GM19239 (cell line): ENCODE results near the gene ZNF773.
"Not testable (repeated sequence)": the region's sequence is repeated elsewhere in the genome, so short reads cannot be mapped to it uniquely, and the experiment has no call there.

Experiments used
- DNase-seq: peaks from one replicate; pipeline ENCODE4 v3.0.0; 2011; ENCODE audit warnings: low spot score; ENCODE audit not compliant: insufficient read length
- FAIRE-seq: peaks from 2 replicates; lab custom pipeline; 2011; peaks lifted over from hg19 to GRCh38; lab: Jason Lieb, UNC

Gene ZNF773

GRCh38 chr19:57499680-57500395 lies at the start of gene ZNF773:
ZNF773 (plus strand) TSS chr19:57499938; CDS start chr19:57500081, 143 bp downstream.
- FAIRE-seq = peak; percentile 93

GRCh38 chr19:57452307-57452706 lies 47.4 kb upstream of the ZNF773 start:
- DNase-seq (no peak), FAIRE-seq (no peak)

More at GRCh38 chr19:57499680-57500395, at the start of gene ZNF773:
- peak; percentile 87 for DNase-seq

- FAIRE-seq (peak; percentile 21), DNase-seq (no peak)
Observed at GRCh38 chr19:57465680-57466381, 33.9 kb upstream of the ZNF773 start.

GRCh38 chr19:57466489-57466888 lies 33.2 kb upstream of the ZNF773 start:
- DNase-seq (no peak), FAIRE-seq (no peak)

GRCh38 chr19:57473646-57474045 lies 26.1 kb upstream of the ZNF773 start:
- DNase-seq = no peak
- no peak for FAIRE-seq

GRCh38 chr19:57477191-57478008 lies 22.3 kb upstream of the ZNF773 start, which contains the start of gene ZNF772:
ZNF772 (minus strand) TSS chr19:57477566; CDS start chr19:57477309, 257 bp downstream.
- peak; percentile 82 for DNase-seq
- peak; percentile 99 for FAIRE-seq

GRCh38 chr19:57487477-57488298 lies 12.1 kb upstream of the ZNF773 start, which contains the start of gene ZNF419:
ZNF419 (plus strand) TSS chr19:57487750; CDS start chr19:57487951, 201 bp downstream.
- FAIRE-seq = peak; percentile 93
- peak; percentile 94 for DNase-seq

- peak; percentile 64 for FAIRE-seq
- DNase-seq = not testable (repeated sequence)
Observed at GRCh38 chr19:57488299-57488644, 11.5 kb upstream of the ZNF773 start.

GRCh38 chr19:57499332-57499679 lies 432 bp upstream of the ZNF773 start:
- FAIRE-seq = not testable (repeated sequence)

GRCh38 chr19:57500400-57500799 lies 662 bp downstream of the ZNF773 start:
- FAIRE-seq = peak; percentile 84
- DNase-seq = not testable (repeated sequence)

More at GRCh38 chr19:57499332-57499679, 432 bp upstream of the ZNF773 start:
- DNase-seq = not testable (repeated sequence)

GRCh38 chr19:57506163-57506562 lies 6.4 kb downstream of the ZNF773 start:
- no peak for FAIRE-seq
- no peak for DNase-seq

GRCh38 chr19:57511484-57511883 lies 11.7 kb downstream of the ZNF773 start:
- DNase-seq (no peak), FAIRE-seq (no peak)

GRCh38 chr19:57512845-57513244 lies 13.1 kb downstream of the ZNF773 start:
- FAIRE-seq = no peak
- DNase-seq = no peak

- DNase-seq (no peak), FAIRE-seq (no peak)
Observed at GRCh38 chr19:57515255-57515654, 15.5 kb downstream of the ZNF773 start.

- FAIRE-seq, DNase-seq: not testable (repeated sequence)
Observed at GRCh38 chr19:57518021-57518420, 18.3 kb downstream of the ZNF773 start.

- DNase-seq = peak; percentile 90
- FAIRE-seq = peak; percentile 96
Observed at GRCh38 chr19:57527136-57527881, 27.6 kb downstream of the ZNF773 start, which contains the start of gene ZNF549. ZNF549 (plus strand) TSS chr19:57527356; CDS start chr19:57527574, 218 bp downstream.

- DNase-seq = no peak
- no peak for FAIRE-seq
Observed at GRCh38 chr19:57537953-57538547, 38.3 kb downstream of the ZNF773 start.

- DNase-seq (no peak), FAIRE-seq (no peak)
Observed at GRCh38 chr19:57546513-57546912, 46.8 kb downstream of the ZNF773 start.
